H9 (cell line): ENCODE measurements around the gene ZNF638. TPM values are rescaled to one million over a fixed set of nuclear protein-coding genes. Genes with fewer than 3 reads are reported as not detected.

ENCODE experiments used
- DNase-seq: peaks from one replicate; pipeline ENCODE4 v3.0.0-alpha.2; 2017
- H2AFZ ChIP-seq: one replicate; pipeline ENCODE4 v1.6.1; 2013; ENCODE audit warnings: mild to moderate bottlenecking, low read length, control low read depth, moderate library complexity
- H2AK5ac ChIP-seq: 2 replicates; pipeline ENCODE4 v1.6.1; 2013; ENCODE audit warnings: low read length, control low read depth, mixed read lengths; ENCODE audit not compliant: insufficient read length
- H2BK120ac ChIP-seq: one replicate; pipeline ENCODE4 v1.6.1; 2013; ENCODE audit warnings: low read depth, mild to moderate bottlenecking, low read length, control low read depth, inconsistent platforms; ENCODE audit not compliant: poor library complexity, severe bottlenecking
- H2BK12ac ChIP-seq: 2 replicates; pipeline ENCODE4 v1.6.1; 2013; ENCODE audit warnings: low read length, control low read depth, mixed read lengths, low read depth; ENCODE audit not compliant: insufficient read length
- H2BK15ac ChIP-seq: 2 replicates; pipeline ENCODE4 v1.6.1; 2013; ENCODE audit warnings: low read depth, low read length, control low read depth
- H2BK20ac ChIP-seq: one replicate; pipeline ENCODE4 v1.6.1; 2013; ENCODE audit warnings: low read depth, mild to moderate bottlenecking, low read length, control low read depth, inconsistent platforms; ENCODE audit not compliant: poor library complexity, severe bottlenecking
- H2BK5ac ChIP-seq: 2 replicates; pipeline ENCODE4 v1.6.1; 2013; ENCODE audit warnings: low read length, control low read depth, mixed read lengths; ENCODE audit not compliant: insufficient read length
- H3K14ac ChIP-seq: 2 replicates; pipeline ENCODE4 v1.6.1; 2013; ENCODE audit warnings: low read length, control low read depth; ENCODE audit not compliant: insufficient read depth
- H3K18ac ChIP-seq: 2 replicates; pipeline ENCODE4 v1.6.1; 2013; ENCODE audit warnings: low read depth, mild to moderate bottlenecking, mixed read lengths, low read length, control low read depth; ENCODE audit not compliant: insufficient read length
- H3K23ac ChIP-seq: 2 replicates; pipeline ENCODE4 v1.6.1; 2013; ENCODE audit warnings: low read length, control low read depth, mixed read lengths, low read depth; ENCODE audit not compliant: insufficient read length
- H3K23me2 ChIP-seq: 2 replicates; pipeline ENCODE4 v1.6.1; 2013; ENCODE audit warnings: low read depth, mild to moderate bottlenecking, mixed read lengths, low read length, control low read depth; ENCODE audit not compliant: insufficient read length, poor library complexity, severe bottlenecking
- H3K27ac ChIP-seq: 2 replicates; pipeline ENCODE4 v1.5.1; 2013; ENCODE audit warnings: low read length, control low read depth, mixed read lengths, low read depth; ENCODE audit not compliant: insufficient read length
- H3K27me3 ChIP-seq: 2 replicates; pipeline ENCODE4 v1.6.1; 2013; ENCODE audit warnings: low read length, control low read depth, inconsistent platforms; ENCODE audit not compliant: insufficient read depth
- H3K4ac ChIP-seq: 2 replicates; pipeline ENCODE4 v1.6.1; 2013; ENCODE audit warnings: low read depth, mild to moderate bottlenecking, control low read depth, inconsistent platforms, low read length, moderate library complexity
- H3K4me1 ChIP-seq: 2 replicates; pipeline ENCODE4 v1.6.1; 2013; ENCODE audit warnings: low read length, control low read depth, inconsistent platforms; ENCODE audit not compliant: insufficient read depth
- H3K4me2 ChIP-seq: 2 replicates; pipeline ENCODE4 v1.6.1; 2013; ENCODE audit warnings: low read length, control low read depth, mixed read lengths; ENCODE audit not compliant: insufficient read length, insufficient read depth
- H3K56ac ChIP-seq: 2 replicates; pipeline ENCODE4 v1.6.1; 2013; ENCODE audit warnings: low read depth, mild to moderate bottlenecking, mixed read lengths, low read length, control low read depth; ENCODE audit not compliant: insufficient read length
- H3K79me1 ChIP-seq: 2 replicates; pipeline ENCODE4 v1.6.1; 2013; ENCODE audit warnings: low read depth, mild to moderate bottlenecking, moderate library complexity, low read length, control low read depth, inconsistent platforms; ENCODE audit not compliant: insufficient read depth, poor library complexity, severe bottlenecking
- H3K79me2 ChIP-seq: 2 replicates; pipeline ENCODE4 v1.6.1; 2013; ENCODE audit warnings: low read length, control low read depth, inconsistent platforms; ENCODE audit not compliant: insufficient read depth
- H3K9ac ChIP-seq: 2 replicates; pipeline ENCODE4 v1.6.1; 2013; ENCODE audit warnings: low read length, control low read depth, mixed read lengths; ENCODE audit not compliant: insufficient read length; ENCODE audit errors: extremely low read depth
- H3K9me3 ChIP-seq: one replicate; pipeline ENCODE4 v1.6.1; 2013; ENCODE audit warnings: low read depth, low read length, inconsistent platforms; ENCODE audit not compliant: control insufficient read depth
- H3T11ph ChIP-seq: one replicate; pipeline ENCODE4 v1.6.1; 2013; ENCODE audit warnings: mild to moderate bottlenecking, low read length, control low read depth, inconsistent platforms
- H4K20me1 ChIP-seq: one replicate; pipeline ENCODE4 v1.6.1; 2013; ENCODE audit not compliant: control insufficient read depth, insufficient read length, insufficient read depth
- H4K5ac ChIP-seq: 2 replicates; pipeline ENCODE4 v1.6.1; 2013; ENCODE audit warnings: low read depth, mild to moderate bottlenecking, mixed read lengths, low read length, control low read depth; ENCODE audit not compliant: insufficient read length
- H4K8ac ChIP-seq: replicated peaks from 2 replicates; pipeline ENCODE4 v1.6.1; 2013; ENCODE audit warnings: low read length, control low read depth, mixed read lengths, low read depth; ENCODE audit not compliant: insufficient read length
- H4K91ac ChIP-seq: 2 replicates; pipeline ENCODE4 v1.6.1; 2013; ENCODE audit warnings: low read depth, mild to moderate bottlenecking, moderate library complexity, mixed read lengths, low read length, control low read depth; ENCODE audit not compliant: insufficient read length
- H3K27ac Mint-ChIP-seq, 3 experiments: 2 replicates in 2 of 3; 3 replicates in 1 of 3; pipeline ENCODE4 v1.8.0; 2020 to 2021; ENCODE audit warnings: mixed read lengths in 3 of 3, mild to moderate bottlenecking in 1 of 3, moderate library complexity in 1 of 3
- H3K27me3 Mint-ChIP-seq: 2 replicates; pipeline ENCODE4 v1.8.0; 2021; ENCODE audit warnings: low read depth, mild to moderate bottlenecking, moderate library complexity, mixed read lengths
- H3K36me3 Mint-ChIP-seq, 3 experiments: 2 replicates in 2 of 3; 3 replicates in 1 of 3; pipeline ENCODE4 v1.8.0; 2020 to 2021; ENCODE audit warnings: low read depth in 3 of 3, mixed read lengths in 3 of 3; ENCODE audit not compliant: insufficient read depth in 1 of 3
- H3K4me1 Mint-ChIP-seq, 2 experiments: 2 replicates each; pipeline ENCODE4 v1.8.0; 2020; ENCODE audit warnings: mixed read lengths in 2 of 2
- H3K4me3 Mint-ChIP-seq, 2 experiments: 2 replicates in 1 of 2; 3 replicates in 1 of 2; pipeline ENCODE4 v1.8.0; 2020 to 2021; ENCODE audit warnings: mild to moderate bottlenecking in 2 of 2, mixed read lengths in 2 of 2, moderate library complexity in 1 of 2
- H3K9me3 Mint-ChIP-seq, 2 experiments: 2 replicates in 1 of 2; 3 replicates in 1 of 2; pipeline ENCODE4 v1.8.0; 2020; ENCODE audit warnings: mild to moderate bottlenecking in 2 of 2, mixed read lengths in 2 of 2, moderate library complexity in 1 of 2
- CTCF ChIP-seq: fragments of 200-600 bp; sonication (generic); conservative IDR thresholded peaks from 3 replicates; pipeline ENCODE4 v1.8.0; 2021; ENCODE audit warnings: antibody characterized with exemption, mild to moderate bottlenecking
- WGBS: extraction: QIAGEN DNeasy Blood & Tissue Kit; methylation state at CpG from one replicate; pipeline ENCODE4 v1.1.7; 2013; ENCODE audit warnings: missing lambda C conversion rate, low lambda C conversion rate, mixed read lengths; ENCODE audit not compliant: insufficient read length; ENCODE audit errors: extremely low coverage; 5-methylcytosine and 5-hydroxymethylcytosine counted together
- total RNA-seq: library from RNA; stranded (reverse); gene quantifications from 2 replicates; pipeline ENCODE4 v1.2.1, GENCODE V29; 2021

The ZNF638 gene
- total RNA-seq, 1 experiment from 2014 or later, result 146 TPM

DNA sequence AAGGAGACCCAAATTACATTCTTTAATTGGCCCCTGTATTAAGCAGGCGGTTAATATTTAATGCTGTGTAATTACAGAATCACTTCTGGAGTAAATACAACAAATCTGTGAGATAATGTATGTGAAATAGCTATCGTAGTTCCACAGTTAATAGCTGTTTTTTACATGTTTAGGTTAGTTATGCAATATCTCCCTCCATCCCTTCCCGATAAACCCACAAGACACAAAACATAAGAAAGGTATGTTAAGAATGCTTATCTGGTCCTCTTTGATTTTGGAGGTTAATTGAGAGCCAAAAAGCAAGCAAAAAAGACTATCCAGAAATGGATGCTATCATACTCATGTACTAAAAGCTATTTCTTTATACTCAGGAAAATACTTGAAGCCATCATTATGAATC, 49.1 kb downstream of the ZNF638 start:
- TF ChIP-seq CTCF, result no peak
- H3K27ac Mint-ChIP-seq, result no peak overlapping the region
- Histone ChIP-seq H3K4me2 (no peak overlapping the region), H4K8ac (no peak overlapping the region), H2BK5ac (no peak overlapping the region), H3K23me2 (no peaks in the 10 kb centered on the region), H4K5ac (no peak overlapping the region), H4K20me1 (no peaks in the 10 kb centered on the region), H3K79me1 (no peaks in the 10 kb centered on the region), H3T11ph (no peak overlapping the region), H3K79me2 (no peaks in the 10 kb centered on the region), H3K27me3 (no peaks in the 10 kb centered on the region), H3K4me1 (no peaks in the 10 kb centered on the region), H2BK15ac (no peak overlapping the region), H2BK12ac (no peak overlapping the region), H3K23ac (no peak overlapping the region), H2AK5ac (no peak overlapping the region), H3K14ac (no peak overlapping the region), H4K91ac (no peak overlapping the region), H3K27ac (no peak overlapping the region), H3K56ac (no peak overlapping the region), H3K18ac (no peak overlapping the region), H2BK20ac (no peak overlapping the region), H2BK120ac (no peak overlapping the region), H2AFZ (no peak overlapping the region), H3K9me3 (no peaks in the 10 kb centered on the region), H3K4ac (no peak overlapping the region), H3K9ac (no peak overlapping the region)
- no CpG with 5 or more reads among the region's 3 CpGs for whole genome bisulfite sequencing
- H3K4me1 Mint-ChIP-seq, result no peaks in the 10 kb centered on the region
- H3K9me3 Mint-ChIP-seq, result no peaks in the 10 kb centered on the region
- H3K27me3 Mint-ChIP-seq, result no peaks in the 10 kb centered on the region
- peaks cover 27 to 67% (median 66%) of the 10 kb centered on the region in 3 experiments for H3K36me3 Mint-ChIP-seq
- H3K4me3 Mint-ChIP-seq, result no peak overlapping the region
- DNase-seq, result no peak
